K562 (cell line): ENCODE results near the gene ASGR2.

ENCODE experiments used
- BDP1 ChIP-seq: IDR thresholded peaks from 3 replicates; pipeline ENCODE4 v1.6.1; 2011; ENCODE audit not compliant: insufficient read length, insufficient read depth
- CBX2 ChIP-seq: fragments of 200-600 bp; sonication (generic); IDR thresholded peaks from one replicate; pipeline ENCODE4 v1.6.1; 2012; ENCODE audit warnings: mild to moderate bottlenecking, low read length, inconsistent platforms; ENCODE audit not compliant: insufficient read depth, poor library complexity, severe bottlenecking
- CBX5 ChIP-seq: IDR thresholded peaks from 2 replicates; pipeline ENCODE4 v1.6.1; 2014; ENCODE audit warnings: low read depth, borderline replicate concordance
- EP300 ChIP-seq: IDR thresholded peaks from 2 replicates; pipeline ENCODE4 v1.6.1; 2012; ENCODE audit warnings: low read length, improper control_type of control experiment
- EZH2 ChIP-seq: IDR thresholded peaks from 2 replicates; pipeline ENCODE4 v1.6.1; 2012; ENCODE audit warnings: low read depth, mild to moderate bottlenecking, inconsistent platforms, low read length, borderline replicate concordance
- KAT2B ChIP-seq: IDR thresholded peaks from one replicate; pipeline ENCODE4 v1.6.1; 2012; ENCODE audit warnings: low read depth, mild to moderate bottlenecking, control low read depth, inconsistent platforms, low read length, moderate library complexity
- NCOA4 ChIP-seq: fragments of 450-650 bp; IDR thresholded peaks from 2 replicates; pipeline ENCODE4 v1.6.1; 2018; ENCODE audit warnings: mild to moderate bottlenecking; ENCODE audit not compliant: partially characterized antibody
- RFX5 ChIP-seq: IDR thresholded peaks from 2 replicates; pipeline ENCODE4 v1.6.1; 2011; ENCODE audit warnings: low read depth, mild to moderate bottlenecking, improper control_type of control experiment, low read length
- RNF2 ChIP-seq: sonication (generic); IDR thresholded peaks from 2 replicates; pipeline ENCODE4 v1.6.1; 2016
- SRSF7 ChIP-seq: fragments of 200-400 bp; formaldehyde crosslinking; optimal IDR thresholded peaks from 2 replicates; pipeline ENCODE3; 2017; ENCODE audit warnings: mild to moderate bottlenecking, low read depth, low read length
- ZBTB1 ChIP-seq: sonication (generic); formaldehyde crosslinking; IDR thresholded peaks from 2 replicates; pipeline ENCODE4 v1.8.1; 2023; ENCODE audit warnings: missing genetic modification reagents, low read depth, mild to moderate bottlenecking, borderline replicate concordance
- ZNF124 ChIP-seq: sonication (generic); formaldehyde crosslinking; IDR thresholded peaks from 2 replicates; pipeline ENCODE4 v1.8.1; 2022; ENCODE audit warnings: missing genetic modification reagents
- TF ChIP-seq, protein P1 (sequence below), 3 experiments: IDR thresholded peaks in 2 of 3; conservative IDR thresholded peaks in 1 of 3; 2 replicates each; pipeline ENCODE4 v1.5.1; 2011 to 2012; ENCODE audit warnings: low read length in 3 of 3, mild to moderate bottlenecking in 3 of 3, control low read depth in 2 of 3, improper control_type of control experiment in 1 of 3, inconsistent platforms in 1 of 3, low read depth in 1 of 3, mixed read lengths in 1 of 3, moderate library complexity in 1 of 3; ENCODE audit not compliant: insufficient read depth in 2 of 3
- TF ChIP-seq, protein P2 (sequence below): IDR thresholded peaks from 2 replicates; pipeline ENCODE4 v1.6.1; 2016; ENCODE audit warnings: missing genetic modification characterization, missing compliant biosample characterization

DNA sequence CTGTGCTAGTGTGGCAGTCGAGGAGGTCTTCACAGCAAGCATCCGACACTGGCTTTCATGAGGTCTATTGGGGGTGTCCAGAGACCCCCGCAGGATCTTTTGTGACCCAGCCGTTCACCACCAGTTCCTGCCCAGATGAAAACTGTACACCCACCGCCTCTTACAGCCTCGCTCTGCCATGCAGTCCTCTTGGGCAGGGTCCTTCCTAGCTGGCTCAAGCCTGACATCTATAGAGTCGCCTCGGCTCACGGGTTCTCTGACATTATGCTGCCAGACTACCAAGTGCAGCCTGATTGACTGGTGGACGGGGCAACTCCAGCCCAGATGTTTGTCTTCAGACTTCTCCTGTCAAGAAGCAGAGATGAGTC is 20.0 kb downstream of the ASGR2 start:
- TF ChIP-seq EP300: no peak
- no peak for TF ChIP-seq RNF2
- TF ChIP-seq KAT2B: no peak
- TF ChIP-seq BDP1: no peak
- no peak for TF ChIP-seq RFX5
- no peak for TF ChIP-seq EZH2
- TF ChIP-seq SRSF7: no peak
- TF ChIP-seq, protein P1, sequence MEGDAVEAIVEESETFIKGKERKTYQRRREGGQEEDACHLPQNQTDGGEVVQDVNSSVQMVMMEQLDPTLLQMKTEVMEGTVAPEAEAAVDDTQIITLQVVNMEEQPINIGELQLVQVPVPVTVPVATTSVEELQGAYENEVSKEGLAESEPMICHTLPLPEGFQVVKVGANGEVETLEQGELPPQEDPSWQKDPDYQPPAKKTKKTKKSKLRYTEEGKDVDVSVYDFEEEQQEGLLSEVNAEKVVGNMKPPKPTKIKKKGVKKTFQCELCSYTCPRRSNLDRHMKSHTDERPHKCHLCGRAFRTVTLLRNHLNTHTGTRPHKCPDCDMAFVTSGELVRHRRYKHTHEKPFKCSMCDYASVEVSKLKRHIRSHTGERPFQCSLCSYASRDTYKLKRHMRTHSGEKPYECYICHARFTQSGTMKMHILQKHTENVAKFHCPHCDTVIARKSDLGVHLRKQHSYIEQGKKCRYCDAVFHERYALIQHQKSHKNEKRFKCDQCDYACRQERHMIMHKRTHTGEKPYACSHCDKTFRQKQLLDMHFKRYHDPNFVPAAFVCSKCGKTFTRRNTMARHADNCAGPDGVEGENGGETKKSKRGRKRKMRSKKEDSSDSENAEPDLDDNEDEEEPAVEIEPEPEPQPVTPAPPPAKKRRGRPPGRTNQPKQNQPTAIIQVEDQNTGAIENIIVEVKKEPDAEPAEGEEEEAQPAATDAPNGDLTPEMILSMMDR (IDR thresholded peaks at IDR 0.05 in 2 of 3, conservative IDR thresholded peaks at IDR 0.05 in 1 of 3; ENCODE audit: insufficient read depth in 2 of 3, low read depth in 1 of 3, low read length in 3 of 3): no peak
- TF ChIP-seq, protein P2, sequence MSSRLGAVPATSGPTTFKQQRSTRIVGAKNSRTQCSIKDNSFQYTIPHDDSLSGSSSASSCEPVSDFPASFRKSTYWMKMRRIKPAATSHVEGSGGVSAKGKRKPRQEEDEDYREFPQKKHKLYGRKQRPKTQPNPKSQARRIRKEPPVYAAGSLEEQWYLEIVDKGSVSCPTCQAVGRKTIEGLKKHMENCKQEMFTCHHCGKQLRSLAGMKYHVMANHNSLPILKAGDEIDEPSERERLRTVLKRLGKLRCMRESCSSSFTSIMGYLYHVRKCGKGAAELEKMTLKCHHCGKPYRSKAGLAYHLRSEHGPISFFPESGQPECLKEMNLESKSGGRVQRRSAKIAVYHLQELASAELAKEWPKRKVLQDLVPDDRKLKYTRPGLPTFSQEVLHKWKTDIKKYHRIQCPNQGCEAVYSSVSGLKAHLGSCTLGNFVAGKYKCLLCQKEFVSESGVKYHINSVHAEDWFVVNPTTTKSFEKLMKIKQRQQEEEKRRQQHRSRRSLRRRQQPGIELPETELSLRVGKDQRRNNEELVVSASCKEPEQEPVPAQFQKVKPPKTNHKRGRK (tag): no peak
- TF ChIP-seq CBX2: no peak
- no peak for TF ChIP-seq ZBTB1 (CRISPR knock-in tag)
- TF ChIP-seq NCOA4: no peak
- TF ChIP-seq ZNF124: no peak
- TF ChIP-seq CBX5: no peak
